Fibroblast of skin of back (primary cell): Measurements from ENCODE around the gene ZNF142.
A peak's percentile ranks its signal among the peaks of the same experiment; 100 is the strongest.

Experiments used
- DNase-seq: peaks from one replicate; pipeline ENCODE4 v3.0.0-alpha.2; 2013

The ZNF142 gene

DNA sequence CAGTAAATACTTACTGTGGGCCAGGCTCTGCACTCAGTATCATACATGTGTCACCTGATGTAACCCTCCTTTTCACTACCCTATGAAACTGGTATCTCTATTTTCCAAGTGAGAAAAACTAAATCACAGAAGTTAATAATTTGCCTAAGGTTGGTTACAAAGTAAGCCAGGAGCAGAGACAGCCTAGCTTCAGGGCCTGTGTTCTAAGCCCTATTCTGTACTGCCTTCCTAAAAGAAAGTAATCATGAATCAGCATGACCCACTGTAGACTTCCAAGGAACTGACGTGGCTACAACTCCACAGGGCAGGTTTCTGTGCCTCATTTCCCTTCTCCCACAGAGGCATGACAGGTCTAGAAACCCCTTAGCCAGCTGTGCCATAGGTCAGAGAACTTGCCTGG lies 14.3 kb downstream of the ZNF142 start:
- DNase-seq: no peak

DNA sequence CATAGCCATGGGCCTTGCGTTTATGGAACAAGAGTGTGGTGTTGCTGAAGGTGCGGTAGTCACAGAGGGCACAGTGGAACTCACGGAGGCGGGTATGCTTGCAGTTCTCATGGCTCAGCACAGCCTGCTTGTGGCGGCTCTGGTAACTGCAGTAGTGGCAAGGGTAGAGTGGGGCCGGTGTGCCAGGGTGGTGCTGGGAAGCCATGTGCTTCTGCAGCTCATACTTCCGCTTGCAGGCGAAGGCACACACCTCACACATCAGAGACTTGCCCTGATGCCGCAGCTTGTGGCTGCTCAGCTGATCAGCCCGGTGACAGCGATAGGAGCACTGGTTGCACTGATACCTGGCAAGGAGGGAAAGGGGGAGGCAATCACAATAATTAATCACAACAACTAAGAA lies 14.7 kb downstream of the ZNF142 start:
- no peak for DNase-seq

DNA sequence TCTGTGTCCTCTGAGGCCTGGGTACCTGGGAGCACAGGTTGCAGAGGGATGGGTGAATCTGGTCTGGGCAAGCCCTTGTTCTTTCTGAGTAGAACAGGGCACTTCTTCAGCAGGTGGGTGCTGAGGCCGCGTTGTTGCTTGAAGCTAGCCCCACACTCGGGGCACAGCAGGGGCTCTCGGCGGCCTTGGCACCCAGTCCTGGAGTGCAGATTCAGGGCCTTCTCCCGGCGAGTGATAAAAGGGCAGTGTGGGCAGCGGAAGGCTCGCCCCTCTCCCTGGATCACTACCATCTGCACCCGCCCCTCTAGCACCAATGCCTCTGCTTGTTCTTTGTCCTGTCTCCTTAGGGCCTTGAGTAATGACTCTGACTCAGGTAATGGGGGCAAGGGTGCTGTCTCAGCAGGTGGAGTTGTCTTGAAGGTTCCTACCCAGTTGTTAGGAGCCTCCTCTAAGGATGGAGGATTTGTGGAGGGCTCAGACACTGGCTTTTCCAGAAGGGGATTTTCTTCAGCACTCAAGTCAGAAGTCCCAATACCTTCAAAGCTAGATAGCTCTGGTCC lies 15.6 kb downstream of the ZNF142 start:
- DNase-seq: no peak

DNA sequence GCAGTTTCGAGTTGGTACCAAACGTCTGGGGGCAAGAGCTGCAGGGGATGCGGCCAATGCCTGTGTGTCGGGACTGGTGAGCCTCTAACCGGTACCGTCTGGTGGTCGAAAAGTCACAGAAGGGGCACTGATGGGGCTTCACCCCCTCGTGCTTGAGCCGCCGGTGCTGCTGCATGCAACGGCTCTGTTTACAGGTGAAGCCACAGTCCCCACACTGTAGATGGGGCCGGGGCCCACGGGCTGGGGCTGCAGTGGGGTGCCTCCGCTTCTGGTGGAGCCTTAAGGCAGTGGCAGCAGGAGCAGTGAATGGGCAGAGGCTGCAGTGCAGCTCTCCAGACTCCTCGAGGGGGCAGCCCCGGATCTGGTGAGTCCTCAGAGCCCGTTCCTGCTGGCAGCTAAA lies 16.6 kb downstream of the ZNF142 start:
- DNase-seq: no peak

DNA sequence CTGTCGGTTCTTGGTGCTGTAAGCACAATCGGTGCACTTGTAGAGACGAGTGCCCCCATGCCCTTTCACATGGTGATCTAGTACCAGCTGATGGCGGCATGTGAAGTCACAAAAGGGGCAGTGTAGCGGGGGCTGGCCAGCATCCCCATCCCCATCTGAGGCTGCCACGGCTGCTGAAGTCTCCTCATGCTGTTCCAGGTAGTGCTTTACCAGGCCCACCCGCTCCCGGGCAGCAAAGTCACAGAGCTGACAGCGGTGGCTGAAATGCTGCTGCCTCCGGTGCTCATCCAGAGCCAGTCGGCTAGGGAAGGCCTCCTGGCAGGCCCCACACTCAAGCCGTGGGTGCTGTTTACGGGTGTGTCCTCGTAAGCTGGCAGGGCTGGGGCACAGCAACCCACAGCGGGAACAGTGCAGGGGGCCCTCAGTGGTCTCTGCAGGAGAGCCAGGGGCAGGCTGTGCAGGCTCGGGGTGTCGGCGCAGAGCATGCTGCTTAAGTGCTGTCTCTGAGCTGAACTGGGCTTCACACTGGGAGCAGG lies 17.2 kb downstream of the ZNF142 start:
- DNase-seq: no peak

DNA sequence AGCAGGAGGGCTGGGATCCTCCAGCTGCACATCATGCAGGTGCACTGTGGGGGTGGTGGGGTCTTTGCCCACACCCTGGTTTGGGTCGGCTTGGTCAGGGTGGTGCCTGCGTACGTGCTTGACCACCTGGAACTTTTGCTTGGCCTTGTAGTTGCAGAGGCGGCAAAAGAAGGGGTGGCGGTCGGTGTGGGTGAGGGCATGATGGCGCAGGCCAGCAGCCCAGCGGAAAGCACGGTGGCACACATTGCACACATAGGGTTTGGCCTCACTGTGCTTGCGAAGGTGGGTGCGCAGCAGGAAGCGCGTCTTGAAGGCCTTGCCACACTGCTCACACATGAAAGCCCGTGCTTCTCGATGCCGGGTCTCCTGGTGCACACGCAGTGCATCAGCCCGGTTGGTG lies 21.1 kb downstream of the ZNF142 start:
- no peak for DNase-seq

DNA sequence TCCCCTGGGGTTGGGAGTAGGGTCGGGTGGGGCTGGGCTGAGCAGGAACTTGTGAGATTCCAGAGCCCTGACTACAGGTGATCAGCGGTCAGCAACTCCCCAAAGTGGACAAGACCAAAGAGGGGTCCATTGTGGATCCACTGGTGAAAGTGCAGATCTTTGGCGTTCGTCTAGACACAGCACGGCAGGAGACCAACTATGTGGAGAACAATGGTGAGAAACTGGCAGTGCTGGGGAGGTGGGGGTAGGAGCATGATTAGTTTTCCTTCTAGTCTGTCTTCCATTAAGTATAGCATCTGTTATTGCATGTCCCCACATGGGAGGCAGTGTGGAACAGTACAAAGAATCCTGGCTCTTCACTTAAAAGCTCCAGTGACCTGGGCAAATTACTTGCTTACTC lies 23.7 kb downstream of the ZNF142 start:
- DNase-seq: no peak

DNA sequence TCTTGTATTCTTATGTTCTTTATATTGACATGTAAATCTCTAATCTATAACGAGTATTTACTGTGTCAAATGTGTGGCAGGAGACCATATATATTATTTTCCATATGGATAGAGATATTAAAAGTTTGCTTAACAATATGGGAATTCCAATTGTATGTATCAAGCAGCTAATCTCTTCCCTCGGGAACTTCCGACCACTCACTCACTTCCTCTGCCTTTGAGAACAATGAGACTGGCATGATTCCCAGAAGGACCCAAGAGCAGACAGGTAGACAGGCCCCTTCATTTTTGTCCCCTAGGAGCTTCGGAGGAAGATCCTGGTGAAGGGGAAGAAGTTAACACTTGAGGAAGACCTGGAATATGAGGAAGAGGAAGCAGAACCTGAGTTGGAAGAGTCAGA lies 27.6 kb downstream of the ZNF142 start:
- DNase-seq: peak; percentile 62

DNA sequence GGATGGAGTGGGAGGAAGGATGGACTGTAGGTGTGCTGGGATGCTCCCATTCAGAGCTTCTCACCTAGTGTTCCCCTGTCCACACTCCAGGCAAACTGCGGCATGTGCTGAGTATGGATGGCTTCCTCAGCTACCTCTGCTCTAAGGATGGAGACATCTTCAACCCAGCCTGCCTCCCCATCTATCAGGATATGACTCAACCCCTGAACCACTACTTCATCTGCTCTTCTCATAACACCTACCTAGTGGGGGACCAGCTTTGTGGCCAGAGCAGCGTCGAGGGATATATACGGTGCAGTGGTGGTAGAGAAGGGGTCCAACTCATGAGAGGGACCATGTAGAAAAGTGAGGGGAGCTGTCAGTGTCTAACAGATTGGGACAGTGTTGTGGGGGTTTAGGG lies 31.5 kb downstream of the ZNF142 start:
- no peak for DNase-seq

DNA sequence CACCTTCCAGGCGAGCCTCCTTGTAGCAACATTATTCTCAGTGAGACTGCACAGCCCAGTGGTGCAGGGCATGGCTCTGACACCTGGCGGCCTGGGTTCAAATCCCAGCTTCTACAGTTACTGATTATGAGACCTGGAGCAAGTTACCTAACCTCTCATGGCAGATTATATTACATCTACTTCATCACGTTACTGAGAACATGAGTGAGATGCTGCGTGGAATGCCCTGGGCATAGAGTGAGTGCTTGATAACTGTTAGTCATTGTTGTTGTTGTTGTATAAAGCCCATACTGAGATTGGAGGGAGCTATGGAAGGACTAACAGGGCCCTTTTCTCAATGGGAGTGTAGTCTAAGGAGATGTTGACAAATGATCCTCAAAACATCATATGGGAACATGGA lies 33.1 kb downstream of the ZNF142 start:
- DNase-seq: no peak

DNA sequence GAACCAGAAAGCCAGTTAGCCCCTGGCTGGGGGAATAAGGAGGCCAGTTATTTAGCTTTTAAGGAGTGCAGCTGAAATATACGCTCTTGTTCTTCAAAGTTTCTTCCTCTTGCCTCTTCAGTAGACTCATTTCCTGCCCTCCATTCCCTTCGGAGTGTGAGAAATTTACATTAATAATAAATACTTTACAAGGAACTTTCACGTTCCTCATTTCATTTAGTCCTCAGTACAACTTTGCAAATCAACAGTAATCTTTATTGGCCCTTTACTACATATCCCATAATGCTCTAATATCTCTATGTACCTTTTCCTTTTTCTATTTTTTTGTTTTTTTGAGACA lies 36.1 kb downstream of the ZNF142 start:
- DNase-seq: no peak

DNA sequence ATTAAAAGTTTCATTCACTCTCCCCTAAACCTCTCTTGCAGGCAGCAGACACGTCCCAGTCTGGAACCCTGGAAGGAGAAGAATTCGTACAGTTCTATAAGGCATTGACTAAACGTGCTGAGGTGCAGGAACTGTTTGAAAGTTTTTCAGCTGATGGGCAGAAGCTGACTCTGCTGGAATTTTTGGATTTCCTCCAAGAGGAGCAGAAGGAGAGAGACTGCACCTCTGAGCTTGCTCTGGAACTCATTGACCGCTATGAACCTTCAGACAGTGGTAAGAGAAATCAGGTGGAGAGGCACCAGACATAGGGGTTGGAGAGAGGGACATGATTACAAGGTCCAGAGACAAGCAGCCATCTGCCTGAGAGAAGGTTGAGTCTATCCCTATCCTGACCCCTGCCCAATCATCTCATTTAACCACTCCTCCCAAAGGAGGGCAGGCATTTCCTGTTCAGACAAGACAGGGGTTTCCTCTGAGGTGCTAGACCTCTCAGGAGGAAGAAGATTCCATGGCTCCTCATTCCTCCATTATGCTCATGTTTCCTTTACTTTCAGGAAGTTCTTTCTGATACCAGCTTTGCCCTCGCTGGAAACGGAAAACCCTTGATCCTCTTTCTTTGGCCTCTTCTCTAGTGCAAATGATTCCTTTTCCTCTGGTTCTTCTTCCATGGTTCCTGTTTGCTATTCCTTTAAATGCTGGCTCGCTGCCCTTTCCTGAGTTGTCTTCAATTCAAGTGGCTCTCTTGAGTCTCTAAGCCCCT lies 36.6 kb downstream of the ZNF142 start:
- DNase-seq: peak; percentile 42

DNA sequence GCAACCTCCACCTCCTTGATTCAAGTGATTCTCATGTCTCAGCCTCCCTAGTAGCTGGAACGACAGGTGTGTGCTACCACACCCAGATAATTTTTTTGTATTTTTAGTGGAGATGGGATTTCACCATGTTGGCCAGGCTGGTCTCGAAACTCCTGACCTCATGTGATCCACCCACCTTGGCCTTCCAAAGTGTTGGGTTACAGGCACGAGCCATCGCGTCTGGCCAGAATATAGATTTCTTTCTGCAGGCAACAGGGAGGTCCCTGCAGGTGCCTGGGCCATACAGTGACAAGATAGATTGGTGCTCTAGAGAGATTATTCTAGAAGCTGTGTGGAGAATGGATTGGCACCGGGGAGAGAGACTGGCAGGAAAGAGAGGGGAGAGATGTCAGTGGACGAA lies 38.4 kb downstream of the ZNF142 start:
- no peak for DNase-seq

DNA sequence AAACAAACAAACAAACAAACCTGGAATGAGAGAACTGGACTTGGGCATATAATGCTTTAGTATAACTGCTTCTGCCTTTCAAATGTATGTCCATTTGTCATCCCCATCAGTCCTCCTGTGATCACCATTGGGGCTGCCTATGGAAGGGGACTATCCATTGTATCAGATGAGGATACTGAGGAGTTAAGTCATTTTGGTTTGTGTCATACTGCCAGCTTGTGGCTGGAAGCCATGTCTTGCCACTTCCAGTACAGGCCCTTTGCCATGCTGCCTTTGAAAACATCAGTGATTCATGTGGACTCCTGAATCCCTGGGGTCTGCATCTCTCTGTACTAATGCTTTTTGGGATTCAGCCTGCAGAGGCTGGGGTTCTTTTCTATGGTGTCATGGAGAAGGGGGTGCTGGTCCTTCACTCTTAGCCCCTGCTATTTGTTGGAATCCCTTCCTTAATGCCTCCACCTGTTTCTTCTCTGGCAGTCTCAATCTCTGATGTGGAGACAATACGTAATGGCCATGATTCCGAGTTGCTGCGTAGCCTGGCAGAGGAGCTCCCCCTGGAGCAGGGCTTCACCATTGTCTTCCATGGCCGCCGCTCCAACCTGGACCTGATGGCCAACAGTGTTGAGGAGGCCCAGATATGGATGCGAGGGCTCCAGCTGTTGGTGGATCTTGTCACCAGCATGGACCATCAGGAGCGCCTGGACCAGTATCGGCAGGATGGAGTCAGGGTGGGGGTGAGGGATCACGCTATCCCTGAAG lies 41.1 kb downstream of the ZNF142 start:
- peak; percentile 26 for DNase-seq

DNA sequence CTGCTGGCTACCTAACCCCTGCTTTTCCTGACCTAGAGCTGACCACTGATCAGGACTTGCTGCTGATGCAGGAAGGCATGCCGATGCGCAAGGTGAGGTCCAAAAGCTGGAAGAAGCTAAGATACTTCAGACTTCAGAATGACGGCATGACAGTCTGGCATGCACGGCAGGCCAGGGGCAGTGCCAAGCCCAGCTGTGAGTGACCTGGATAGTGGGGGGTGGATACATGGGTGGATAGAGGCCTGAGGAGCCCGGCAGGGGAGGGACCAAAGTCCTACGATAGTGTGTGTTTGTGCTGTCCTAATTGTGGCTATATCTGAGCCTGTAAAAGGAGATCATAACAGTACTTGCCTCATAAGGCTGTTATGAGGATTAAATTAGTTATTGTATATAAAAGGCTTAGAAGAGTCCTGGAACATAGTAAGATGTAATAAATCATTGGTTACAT lies 43.5 kb downstream of the ZNF142 start:
- DNase-seq: no peak

DNA sequence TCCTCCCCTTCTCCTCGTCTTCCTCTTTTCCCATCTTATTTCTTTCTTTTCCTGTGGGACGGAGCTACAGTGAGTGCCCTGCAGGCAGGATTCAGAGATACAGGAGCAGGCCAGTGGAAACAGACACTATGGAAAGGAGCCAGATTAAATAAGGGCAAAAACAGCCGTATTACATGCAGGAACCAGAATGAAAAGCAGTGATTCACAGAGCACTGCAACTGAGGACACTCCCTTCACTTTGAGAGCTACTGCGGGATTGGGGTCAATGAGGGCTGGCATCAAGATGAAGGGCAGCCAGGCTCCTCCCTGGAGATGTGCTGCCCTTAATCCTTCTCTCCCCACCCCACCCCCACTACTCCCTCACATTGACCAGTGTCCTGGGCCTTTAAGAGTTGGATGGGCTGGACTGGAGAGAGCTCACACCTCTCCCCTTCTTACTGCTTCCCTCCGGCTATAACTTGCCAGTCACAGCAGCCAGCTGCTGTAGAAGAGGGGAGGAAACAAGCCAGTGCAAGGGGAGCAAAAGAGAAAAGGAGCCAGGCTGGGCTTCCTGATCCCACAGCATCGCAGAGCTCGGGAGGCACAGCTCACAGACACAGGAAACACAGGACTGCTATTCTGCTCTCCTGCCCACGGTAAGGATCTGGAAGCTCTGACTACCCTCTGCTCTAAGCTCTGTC lies 51.8 kb downstream of the ZNF142 start, which contains the start of gene PLCD4:
PLCD4 (plus strand) TSS at position 464 of the 680 bp plus-strand sequence. CDS start 7,841 bp downstream, outside the sequence.
- peak; percentile 85 for DNase-seq

DNA sequence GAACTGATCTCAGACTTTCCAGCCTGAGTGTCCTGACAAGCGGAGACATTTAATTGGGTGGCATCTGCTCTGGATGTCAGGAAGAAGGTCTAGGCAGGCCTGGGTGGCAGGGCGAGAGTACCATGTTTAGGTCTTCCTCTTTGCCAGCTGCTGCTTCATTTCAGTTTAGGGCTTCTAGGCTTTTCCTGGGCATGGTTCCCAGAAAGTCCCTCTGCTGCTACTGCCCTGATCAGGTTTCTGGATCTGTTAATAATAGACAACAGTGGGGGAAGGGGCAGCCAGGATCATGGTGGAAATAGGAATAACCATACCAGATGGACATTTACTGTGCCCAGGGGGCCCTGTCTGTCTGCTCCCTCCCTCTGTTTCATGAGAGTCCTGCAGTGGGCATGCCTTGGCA lies 54.0 kb downstream of the ZNF142 start:
- peak; percentile 40 for DNase-seq
